ENCODE data around the gene RAB7B.

Gene RAB7B

DNA sequence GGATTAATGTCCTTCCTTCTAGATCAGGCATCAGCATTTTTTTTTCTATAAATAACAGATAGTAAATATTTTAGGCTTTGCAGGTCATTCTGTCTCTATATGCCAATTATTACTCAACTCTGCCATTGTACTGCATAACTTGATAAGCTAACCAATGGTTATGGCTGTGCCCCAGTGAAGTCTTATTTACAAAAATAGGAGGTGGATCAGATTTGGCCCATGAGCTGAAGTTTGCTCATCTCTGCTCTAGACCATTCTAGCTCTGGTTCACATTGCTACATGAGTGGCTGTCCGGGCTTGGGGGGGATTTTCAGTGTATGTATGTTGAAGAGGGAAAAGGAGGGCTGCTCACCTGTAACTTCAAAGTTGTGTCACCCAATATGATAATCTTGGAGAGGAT is 10.1 kb downstream of the RAB7B start:
- FAIRE-seq = no peak

DNA sequence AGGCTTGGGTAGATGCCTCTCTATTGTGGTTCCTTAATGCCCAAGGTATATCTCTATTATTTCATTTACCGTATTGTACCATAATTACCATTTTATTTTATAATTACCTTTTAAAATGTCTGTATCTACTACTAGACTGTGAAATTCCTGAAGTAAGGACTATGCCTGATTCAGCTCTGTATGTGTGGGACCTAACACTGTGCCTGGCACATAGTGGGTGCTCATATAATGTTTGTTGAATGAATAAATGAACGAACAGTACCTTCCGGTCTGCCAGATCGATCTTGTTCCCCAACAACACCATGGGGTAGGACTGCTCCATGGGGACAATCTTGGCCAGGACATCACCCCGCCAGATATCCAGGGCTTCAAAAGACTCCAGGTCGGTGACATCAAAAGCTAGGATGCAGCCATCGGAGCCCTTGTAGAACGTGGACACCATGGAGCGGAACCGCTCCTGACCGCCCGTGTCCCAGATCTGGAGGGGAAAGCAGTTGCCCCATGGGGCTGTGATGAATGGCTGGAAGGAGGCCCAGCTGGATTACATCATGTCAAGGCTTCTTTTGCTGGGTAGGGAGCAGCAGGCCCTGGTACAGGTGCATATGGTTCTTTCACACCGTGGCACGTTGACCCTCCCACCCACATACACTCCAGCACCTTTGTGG is 10.8 kb downstream of the RAB7B start:
- no peak for FAIRE-seq

DNA sequence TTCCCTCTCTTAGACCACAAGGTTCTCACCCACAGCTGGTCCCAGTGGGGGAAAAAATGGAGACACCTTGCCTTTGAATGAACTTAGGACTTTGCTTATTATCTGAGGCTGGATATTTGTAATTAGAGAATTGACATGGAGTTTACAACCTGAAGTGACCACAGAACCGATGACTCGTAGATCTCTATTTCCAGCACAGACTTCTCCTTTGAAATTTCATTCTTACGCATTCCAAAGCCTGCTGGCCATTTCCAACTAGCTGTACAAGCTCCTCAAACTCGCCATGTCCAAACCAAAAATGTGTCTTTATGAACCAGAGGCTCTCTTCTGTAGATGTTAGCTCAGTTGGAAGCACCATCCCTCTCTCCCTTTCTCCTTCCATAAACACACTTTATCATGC is 12.0 kb downstream of the RAB7B start:
- no peak for FAIRE-seq

DNA sequence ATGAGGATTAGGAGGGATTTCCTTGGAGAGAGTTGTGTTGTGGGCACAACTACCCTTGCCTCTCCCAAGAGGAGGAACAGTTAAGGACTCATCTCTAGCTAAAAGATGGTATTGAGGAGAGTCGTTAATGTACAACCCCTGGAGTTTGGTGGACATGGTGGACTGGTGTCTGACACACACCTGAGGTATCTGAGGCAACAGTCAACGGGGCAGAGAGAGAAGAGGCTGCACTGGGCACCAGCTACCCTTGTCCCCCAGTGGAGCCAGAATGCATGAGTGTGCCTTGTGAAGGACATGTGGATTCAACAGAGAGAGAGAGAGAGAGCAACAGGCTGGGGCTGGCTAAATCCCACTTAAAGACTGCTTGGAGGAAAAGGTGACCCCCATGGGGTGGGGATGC is 13.0 kb downstream of the RAB7B start:
- no peak for FAIRE-seq

DNA sequence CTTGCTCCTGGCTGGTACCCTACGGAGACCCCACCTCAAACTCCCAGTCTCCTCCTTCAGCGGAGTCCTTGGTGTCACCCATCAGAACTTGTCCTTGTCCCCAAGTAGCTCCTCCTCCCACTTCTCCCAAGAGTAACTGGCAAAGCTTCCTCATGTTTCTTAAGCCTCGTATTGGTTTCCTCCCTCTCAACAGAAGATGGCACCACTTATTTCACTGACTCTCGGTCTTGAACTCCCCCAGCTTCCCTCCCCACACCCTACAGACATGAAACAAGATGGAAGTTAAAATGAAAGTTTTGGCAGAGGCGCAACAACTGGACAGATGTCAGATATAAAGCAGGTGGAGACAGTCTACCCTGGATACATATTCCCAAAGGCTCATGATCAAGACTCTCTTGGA is 13.4 kb downstream of the RAB7B start:
- FAIRE-seq = no peak

DNA sequence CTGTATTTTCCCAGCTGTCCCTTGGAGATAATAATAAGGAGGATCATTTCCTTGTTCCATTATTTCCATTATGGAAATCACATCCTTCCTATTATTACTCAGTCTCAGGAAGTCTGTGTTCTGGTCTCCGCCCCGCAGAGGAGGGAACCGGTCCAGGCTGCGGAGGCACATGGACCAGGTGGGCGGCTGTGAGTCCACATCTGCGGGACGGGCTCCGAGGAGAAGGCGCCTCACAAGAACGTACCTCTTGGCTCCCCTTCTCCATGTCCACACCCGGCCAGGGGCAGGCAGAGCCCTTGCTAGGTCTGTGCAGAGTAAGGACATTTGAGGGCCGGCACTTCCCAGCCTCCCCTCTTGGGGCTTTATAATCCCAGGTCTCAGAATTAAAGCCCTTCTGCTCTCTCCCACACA is 14.6 kb downstream of the RAB7B start:
- FAIRE-seq = no peak

DNA sequence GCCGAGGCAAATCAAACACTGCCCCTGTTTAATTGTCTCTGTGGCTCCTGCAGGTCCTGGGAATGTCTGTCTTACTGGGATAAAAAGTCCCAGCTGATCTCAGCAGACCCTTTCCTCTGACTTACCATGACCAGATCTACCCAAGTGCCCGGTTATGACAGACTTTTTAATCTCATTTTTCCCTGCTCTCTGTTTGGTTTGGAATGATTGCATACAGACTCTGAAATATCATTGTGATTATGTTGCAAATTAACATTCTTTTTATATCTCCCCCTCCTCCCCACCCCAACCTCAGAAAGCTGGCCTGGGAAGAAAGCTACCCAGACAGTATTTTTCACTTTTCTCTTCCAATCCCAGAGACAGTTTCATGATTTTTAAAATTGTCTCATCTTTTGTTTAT is 16.3 kb downstream of the RAB7B start:
- no peak for FAIRE-seq

DNA sequence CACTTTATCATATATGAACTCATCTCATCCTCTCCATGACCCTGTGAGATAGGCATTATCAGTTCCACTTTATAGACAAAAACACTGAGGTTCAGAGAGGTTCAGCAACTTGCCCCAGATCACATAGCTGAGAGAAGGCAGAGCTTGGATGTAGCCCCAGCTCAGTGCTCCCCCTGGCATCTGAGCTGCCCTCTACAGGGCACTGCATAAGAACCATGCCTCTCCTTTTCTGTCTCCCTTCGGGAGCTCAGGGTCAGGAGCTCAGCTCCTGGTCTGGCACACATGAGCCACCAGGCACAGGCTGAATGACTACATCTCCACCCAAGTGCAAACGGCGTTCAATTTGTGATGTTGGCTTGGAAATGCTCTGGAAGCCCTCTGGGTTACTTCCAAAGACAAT is 16.9 kb downstream of the RAB7B start:
- FAIRE-seq = no peak

DNA sequence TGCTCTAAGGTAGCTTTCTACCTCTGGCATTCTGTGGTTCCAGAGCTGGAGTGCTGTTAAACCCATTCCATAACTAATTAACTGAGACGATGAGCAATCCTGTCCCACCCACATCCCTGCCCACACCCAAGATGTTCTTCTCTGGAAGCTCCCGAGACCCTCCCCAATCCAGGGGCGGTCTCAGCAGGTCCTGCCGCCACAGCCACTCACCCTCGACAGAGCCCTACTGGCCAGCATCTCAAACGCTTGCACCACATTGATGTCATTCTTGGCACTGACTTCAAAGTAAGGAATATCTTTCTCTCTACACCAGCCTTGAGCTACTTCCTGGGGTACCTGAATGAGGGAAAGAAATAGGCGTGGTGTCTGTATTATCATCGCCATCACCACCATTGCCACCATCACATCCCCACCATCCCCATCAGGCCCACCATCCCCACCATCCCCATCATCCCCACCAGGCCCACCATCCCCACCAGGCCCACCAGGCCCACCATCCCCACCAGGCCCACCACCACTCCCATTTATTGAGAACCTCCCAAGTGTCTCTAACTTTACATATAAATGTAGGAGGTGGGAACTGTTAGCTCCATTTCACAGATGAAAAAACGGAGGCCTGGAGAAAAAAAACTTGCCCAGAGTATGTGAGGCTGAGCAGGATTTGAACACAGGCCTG is 17.7 kb downstream of the RAB7B start:
- FAIRE-seq = no peak

DNA sequence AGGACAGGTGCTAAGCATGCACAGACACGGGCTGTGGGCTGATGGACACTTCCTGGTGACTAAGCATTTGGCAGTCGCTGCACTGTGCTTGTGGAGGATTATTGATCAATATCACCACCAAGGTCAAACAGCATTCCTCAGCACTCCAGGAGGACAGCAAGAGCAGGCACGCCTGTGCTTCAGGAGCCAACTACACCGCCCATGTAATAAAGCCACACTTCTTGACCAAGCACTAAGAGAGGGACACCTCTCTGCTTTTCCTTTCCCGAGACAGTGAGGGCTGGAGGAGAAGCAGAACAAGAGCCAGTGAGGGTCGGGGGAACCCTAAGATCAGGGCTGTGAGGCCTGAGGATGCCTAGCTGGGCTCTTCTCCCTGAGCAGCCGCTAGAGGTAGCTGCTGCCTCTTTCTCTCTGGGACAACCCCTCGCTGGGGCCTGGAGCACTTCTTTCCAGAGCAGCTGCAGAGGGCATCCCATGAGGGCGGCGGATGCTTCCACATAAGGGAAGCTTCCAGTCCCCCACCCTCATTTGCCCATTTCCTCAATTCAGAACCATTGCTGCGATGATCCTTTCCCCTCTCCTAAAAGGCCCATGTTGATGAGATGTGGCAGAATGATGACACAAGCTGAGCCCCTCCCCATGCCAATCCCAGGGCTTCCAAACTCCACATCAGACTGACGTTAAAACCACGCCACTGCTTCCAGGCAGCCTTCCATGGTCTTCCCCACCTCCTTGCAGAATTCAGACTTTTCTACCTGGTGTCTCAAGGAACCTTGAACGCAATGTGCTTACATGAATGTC is 19.1 kb downstream of the RAB7B start:
- no peak for FAIRE-seq

DNA sequence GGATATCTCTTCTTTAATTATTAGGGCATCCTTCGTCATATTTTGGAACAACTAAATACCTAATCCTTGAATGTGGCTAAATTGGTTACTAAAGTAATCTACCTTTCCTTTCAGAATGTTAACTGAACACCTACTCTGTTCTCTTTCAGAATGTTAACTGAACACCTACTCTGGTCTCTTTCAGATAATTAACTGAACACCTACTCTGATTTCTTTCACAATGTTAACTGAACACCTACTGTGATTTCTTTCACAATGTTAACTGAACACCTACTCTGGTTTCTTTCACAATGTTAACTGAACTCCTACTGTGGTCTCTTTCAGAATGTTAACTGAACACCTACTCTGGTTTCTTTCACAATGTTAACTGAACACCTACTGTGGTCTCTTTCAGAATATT is 21.9 kb downstream of the RAB7B start:
- FAIRE-seq = no peak

DNA sequence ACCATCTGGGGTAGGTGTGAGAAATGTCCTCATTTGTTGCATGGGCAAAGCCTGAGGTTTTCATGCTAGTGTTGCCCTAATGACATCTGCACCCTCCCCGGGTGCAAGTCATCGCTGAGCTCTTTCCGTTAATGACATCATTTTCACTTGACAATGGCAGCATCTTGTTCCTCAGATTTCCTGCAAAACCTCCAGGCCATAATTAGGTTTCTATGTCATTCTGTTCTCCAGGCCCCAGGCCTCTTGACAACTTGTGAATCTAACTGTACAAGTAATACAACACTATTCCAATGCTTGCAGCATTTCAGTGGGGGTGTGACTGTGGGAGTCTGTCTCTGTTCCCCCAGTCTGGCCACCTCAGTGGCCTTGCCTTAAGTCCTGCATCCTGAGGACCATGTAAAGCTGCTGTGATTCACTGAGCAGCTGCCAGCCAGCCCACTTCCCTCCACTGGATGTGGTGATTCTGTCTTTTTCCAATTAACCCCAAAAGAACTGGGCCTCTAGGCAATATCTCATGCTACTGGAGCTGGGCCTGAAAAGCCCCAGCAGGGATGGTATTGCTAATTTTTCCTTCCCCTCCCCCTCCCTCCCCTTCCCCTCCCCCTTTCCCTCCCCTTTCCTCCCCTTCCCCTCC is 22.8 kb downstream of the RAB7B start:
- FAIRE-seq = no peak

DNA sequence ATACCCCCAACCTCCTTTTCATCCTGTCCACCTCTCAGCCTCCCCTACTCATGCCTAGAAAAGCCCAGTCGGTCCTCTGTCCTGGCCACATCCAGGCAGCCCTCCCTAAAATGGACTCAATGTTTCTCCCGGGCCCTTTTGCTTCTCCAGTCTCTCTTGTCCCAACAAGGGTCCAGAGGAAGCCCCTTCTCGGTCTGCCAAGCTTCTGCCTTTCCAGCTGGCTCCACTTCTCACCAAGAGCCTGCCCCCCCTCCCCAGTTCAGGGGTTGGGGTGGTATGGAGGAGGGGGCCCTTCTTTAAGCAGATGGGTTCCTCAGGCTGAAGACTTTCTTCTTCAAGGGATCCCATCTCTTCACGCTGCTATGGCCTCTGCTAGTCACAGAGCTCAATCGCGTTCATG is 23.9 kb downstream of the RAB7B start:
- no peak for FAIRE-seq

DNA sequence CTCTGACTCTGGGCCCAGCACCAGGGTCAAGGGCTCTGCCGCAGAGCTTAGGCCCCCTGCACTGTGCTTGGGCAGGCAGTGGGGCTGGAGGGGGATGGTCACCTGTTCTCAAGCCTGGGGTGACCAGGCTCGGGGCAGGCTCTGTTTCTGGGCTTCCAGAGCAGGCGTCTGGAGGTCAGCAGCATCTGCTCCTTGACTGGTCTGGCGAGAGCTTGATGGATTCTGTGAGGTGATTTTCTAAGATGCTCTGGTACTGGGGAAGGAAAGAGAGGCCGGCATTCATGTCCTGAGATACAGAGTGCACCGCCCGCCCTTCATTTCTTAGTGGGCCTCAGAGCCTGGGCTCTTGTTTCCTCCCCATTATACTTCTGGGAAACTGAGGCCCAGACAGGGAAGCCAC is 24.5 kb downstream of the RAB7B start:
- no peak for FAIRE-seq

DNA sequence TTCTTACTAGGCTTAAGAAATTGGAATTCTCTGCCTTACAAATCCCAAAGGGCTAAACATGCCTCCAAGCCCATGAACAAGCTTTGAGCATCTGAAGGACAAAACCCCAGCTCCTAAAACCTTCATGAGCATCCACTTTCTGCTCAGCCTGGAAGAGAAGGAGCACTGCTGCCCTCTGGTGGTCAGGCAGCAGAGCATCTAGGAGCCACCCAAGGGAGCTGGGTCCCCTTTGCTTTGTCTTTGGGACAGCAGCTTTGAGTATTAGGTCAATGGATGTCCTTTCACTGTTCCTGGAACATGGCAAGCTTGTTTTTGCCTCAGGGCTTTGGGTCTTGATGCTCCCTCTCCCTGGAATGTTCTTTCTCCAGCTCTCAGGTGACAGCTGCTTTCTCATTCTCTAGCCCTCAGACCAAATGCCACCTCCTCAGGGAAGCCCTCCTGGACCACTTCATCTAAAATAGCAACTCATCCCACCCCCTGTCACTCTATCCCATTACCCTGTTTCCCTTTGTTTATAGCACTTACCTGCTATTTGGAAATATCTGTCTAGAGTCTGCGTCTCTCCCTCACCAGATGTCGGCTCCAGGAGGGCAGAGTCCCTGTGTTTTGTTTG is 25.7 kb downstream of the RAB7B start:
- FAIRE-seq = no peak

DNA sequence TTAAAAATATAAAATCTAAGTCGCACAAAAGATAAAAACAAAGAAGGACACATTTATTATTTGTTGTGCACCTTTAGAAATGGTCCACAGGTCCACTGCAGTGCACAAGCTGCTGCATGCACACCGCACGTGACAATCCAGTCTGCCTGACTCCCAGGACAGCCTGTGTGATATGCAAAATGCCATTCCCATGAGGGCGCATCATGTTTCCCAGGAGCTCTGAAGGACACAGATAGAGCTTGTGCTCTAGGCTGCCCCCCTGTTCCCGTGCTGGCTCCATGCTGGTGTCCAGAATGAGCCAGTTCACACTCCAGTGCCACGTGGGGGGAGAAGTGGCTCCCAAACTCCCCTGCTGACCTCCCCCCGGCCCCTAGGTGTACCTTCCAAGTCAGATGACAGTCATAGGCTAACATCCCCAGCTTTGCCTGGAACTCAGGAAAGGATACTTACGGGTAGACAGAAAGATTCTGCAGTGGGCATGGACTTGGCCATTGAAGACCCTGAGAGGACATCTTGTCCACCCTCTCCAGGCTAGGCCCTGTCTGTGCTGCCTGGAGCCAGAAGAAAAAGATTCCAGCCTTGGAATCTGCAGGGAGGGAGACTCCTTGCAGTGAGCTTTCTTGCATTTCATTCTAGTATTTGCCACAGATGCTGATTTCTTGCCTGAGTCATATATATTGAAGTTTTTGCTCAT is 26.3 kb downstream of the RAB7B start:
- FAIRE-seq = no peak

DNA sequence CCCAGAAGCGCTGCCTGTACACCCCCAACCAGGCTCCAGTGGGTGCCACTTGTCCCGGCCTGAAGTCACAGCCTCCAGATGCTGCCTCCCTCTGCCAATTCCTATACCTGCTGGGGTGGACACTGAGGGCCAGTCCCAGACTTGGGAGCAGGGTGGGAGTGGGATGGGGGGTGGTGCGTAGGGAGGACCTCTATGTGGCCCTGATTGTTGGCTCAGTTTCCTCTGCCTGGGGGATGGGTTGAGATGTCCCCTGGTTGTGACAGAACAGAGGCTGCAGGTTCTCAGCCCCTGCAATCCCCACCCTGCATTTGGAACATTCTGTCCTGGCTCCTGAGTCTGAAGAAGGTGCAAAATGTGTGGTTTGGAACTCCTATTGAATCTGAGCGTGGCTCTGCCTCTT is 27.2 kb downstream of the RAB7B start:
- no peak for FAIRE-seq

DNA sequence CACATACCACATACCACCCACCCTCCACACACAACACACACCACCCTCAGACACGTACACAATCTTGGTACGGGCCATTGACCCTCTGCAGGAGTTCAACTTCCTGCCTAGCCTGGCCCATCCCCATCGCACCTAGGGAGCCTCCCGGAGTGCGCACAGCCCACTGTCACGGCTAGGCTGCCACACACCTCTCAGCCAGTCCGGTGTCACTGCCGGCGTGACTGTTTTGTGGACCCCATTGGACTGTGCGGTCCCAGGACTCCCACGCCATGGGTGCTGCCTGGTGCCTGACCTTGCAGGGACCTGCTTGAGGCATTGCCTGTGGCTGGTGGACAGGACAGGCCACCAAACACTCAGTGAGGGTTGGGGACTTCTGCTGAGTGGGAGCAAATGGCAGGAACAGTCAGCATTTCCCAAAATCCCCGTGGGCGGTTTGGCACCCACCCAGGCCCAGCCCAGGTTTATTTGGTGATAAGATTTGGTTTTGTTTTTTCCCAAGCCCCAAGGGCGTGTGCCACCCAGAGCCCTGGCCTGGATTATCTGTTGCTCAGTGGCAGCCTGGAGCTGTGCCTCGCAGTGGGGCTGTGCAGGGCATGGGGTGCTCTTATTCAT is 27.7 kb downstream of the RAB7B start:
- FAIRE-seq = no peak

DNA sequence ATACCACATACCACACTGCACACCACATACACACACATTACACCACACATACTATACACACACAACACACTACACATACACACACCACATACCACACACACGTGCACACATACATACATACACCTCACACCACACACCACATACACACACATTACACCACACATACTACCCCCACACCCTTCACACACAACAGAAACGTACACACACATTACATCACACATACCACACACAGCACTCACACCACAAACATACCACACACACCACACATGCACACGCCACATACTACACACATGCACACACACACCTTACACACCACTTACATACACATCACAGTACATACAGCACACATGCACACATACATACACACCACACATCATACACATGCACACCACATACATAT is 28.5 kb downstream of the RAB7B start:
- no peak for FAIRE-seq

DNA sequence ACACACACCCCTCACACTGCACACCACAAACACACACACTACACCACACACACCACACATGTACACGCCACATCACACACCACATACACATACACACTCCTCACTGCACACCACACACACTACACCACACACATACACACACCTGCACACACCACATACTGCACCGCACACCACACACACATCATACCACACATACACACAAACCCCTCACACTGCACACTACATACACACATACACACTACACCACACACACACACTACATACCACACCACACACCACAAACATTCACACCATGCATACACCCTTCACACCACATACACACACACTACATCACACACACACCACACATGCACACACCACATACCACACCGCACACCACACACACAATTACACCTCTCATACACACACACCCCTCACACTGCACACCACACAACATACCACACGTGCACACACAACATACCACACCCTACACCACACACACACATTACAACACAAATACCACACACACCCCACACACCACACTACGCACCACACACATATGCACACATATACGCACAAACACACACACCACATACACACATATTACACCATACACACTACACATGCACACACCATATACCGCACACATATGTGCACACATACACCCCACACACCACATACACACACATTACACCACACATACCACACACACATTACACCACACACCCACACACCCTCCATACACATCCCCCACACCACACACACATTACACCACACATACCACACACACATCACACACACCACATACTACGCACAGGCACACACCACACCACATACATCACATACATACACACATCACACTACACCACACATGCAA is 29.6 kb downstream of the RAB7B start:
- FAIRE-seq = no peak

DNA sequence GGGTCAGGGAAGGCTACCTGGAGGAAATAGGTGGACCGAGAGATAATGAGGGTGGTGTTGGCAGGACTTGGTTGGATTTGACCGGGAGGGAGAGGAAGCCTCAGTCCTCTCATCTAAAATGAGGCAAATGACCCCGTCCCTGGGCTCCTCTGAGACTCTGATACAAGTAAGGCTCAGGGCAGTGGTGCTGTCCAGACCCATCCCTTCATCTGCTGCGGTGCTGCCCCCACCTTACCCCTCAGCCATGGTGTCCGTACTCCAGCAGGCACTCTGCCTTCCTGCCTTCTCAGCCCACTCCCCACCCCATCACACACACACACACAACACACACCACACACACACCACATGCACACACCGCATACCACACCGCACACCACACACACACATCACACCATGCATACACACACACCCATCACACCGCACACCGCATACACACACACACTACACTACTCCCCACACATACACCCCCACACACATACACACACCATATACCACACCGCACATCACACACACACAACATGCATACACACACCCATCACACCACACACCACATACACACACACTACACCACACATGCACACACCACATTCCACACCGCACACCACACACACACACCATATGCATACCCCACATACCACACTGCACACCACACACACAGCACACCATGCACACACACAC is 30.6 kb downstream of the RAB7B start:
- FAIRE-seq = no peak

Measured in A204.1 (cell line).